ENCODE data around the gene EPS15. TPM values are rescaled to one million over a fixed set of nuclear protein-coding genes. Genes with fewer than 3 reads are reported as not detected.

EPS15 gene
- total RNA-seq, 4 donors from 2014 or later: 49.8 to 84.3 (median 62.5) TPM

DNA sequence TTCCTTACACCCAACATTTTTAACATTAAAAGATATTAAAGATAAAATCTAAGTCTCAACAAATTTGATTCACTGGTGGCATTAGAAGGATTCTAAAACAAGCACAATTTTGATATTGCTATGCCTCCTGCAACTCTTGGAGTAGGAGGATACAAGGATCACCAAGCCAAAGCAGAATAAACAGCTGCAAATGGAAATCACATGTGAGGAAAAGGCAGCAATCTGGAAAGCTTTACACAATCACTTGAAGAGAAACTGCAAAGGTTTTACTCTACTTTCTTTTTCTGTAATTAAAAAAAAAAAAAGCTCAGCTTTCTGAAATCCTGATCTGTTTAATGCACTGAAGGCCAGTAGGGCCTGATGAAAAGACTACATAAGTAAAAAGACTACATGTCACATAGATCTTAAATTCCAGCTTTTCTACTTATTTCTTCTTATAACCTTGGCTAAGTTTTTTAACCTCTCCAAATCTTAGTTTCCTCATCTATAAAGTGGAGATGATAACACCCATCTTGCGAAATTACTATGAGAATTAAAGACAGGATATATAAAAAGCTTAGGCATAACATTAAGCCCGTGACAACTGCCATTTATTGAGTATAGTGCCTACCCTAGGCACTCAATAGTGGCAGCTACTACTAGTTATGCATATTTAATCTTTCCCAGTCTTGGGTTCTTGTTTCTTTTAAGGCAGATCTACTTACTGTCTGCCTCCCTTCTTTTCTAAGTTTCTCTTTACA lies 73.5 kb downstream of the EPS15 start:
- H3K27me3 ChIP-seq: no peaks in the 10 kb centered on the region
- H3K27ac ChIP-seq (replicated peaks in 1 of 4): no peak overlapping the region
- H3K9me3 ChIP-seq: no peaks in the 10 kb centered on the region
- peaks cover 0 to 56% (median 22%) of the 10 kb centered on the region in 4 donors for H3K36me3 ChIP-seq
- intact Hi-C loops (cut with DNase I): no loop called here
- TF ChIP-seq EP300 (IDR thresholded peaks at IDR 0.05) (no peak), POLR2A (IDR thresholded peaks at IDR 0.05; ENCODE audit: low read depth) (no peak)
- H3K4me3 ChIP-seq: no peak overlapping the region
- DNase-seq (ENCODE audit: extremely low spot score): no peak
- peaks cover 0 to 9% (median 8%) of the 10 kb centered on the region in 4 donors for H3K4me1 ChIP-seq
- WGBS: 82% methylated on average over 2 of the region's 2 CpGs

DNA sequence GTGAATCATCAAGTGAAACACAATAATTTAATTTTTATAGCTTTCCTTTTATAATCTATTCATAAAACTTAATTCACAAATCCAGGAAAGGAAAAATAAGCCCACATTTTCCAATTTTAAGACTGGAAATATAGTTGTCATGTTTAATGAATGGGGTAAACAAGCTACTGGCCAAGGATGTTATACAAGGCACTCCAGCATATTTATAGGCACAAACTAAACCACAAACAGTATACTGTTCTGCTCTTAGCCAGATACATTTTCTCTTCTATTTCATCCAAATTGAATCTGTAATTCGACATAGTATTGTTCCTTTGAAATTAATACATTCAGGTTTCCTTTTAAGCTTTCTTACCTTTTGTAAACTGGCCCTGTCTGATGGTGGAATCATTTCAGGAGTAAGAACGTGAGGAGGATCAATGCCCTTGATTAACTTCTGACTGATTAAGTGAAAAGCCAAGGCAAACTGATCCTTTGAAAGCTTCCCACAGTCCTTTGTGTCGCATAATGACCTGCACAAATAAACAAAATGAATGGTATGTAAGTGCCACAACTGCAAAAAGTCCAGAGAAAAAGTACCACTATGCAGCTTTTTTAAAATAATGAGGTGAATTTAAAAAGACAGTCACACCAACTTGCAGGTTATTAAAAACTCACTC lies 74.4 kb downstream of the EPS15 start:
- WGBS: 70% methylated on average over 3 of the region's 3 CpGs
- DNase-seq (ENCODE audit: extremely low spot score): no peak
- no peaks in the 10 kb centered on the region for H3K27me3 ChIP-seq
- TF ChIP-seq POLR2A (IDR thresholded peaks at IDR 0.05; ENCODE audit: low read depth) (no peak), POLR2AphosphoS5 (IDR thresholded peaks at IDR 0.05) (no peak), EP300 (IDR thresholded peaks at IDR 0.05) (no peak)
- TF ChIP-seq, protein P1, sequence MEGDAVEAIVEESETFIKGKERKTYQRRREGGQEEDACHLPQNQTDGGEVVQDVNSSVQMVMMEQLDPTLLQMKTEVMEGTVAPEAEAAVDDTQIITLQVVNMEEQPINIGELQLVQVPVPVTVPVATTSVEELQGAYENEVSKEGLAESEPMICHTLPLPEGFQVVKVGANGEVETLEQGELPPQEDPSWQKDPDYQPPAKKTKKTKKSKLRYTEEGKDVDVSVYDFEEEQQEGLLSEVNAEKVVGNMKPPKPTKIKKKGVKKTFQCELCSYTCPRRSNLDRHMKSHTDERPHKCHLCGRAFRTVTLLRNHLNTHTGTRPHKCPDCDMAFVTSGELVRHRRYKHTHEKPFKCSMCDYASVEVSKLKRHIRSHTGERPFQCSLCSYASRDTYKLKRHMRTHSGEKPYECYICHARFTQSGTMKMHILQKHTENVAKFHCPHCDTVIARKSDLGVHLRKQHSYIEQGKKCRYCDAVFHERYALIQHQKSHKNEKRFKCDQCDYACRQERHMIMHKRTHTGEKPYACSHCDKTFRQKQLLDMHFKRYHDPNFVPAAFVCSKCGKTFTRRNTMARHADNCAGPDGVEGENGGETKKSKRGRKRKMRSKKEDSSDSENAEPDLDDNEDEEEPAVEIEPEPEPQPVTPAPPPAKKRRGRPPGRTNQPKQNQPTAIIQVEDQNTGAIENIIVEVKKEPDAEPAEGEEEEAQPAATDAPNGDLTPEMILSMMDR (IDR thresholded peaks at IDR 0.05): no peak
- H3K36me3 ChIP-seq: peaks cover 2 to 57% (median 23%) of the 10 kb centered on the region in 4 donors
- peaks cover 0 to 9% (median 8%) of the 10 kb centered on the region in 4 donors for H3K4me1 ChIP-seq
- no peak overlapping the region for H3K27ac ChIP-seq (replicated peaks in 1 of 4)
- H3K9me3 ChIP-seq: no peaks in the 10 kb centered on the region
- H3K4me3 ChIP-seq: no peak overlapping the region
- intact Hi-C loops (cut with DNase I): no loop called here

DNA sequence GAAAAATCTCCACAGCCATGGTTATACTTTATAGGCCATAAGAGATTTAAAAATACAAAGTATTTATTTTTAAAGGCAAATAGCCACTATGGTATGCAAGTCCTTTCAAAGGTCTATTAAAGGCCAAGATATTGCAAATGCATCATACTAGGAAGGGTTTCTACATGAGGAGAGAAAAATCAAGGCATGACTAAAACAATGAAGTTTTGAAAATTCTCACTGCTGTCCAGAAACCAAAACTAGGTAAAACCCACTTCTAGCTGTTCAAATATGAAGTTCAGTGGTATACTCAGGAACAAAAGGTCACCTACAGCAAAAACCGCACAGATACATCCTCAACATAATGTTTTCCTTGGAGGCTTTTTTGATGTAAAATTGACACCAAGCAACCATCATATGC lies 75.0 kb downstream of the EPS15 start:
- Histone ChIP-seq H3K4me3 (no peak overlapping the region), H3K9me3 (no peaks in the 10 kb centered on the region), H3K27me3 (no peaks in the 10 kb centered on the region), H3K4me1 (peaks cover 0 to 9% (median 8%) of the 10 kb centered on the region in 4 donors), H3K36me3 (peaks cover 4 to 59% (median 26%) of the 10 kb centered on the region in 4 donors), H3K27ac (replicated peaks in 1 of 4) (no peak overlapping the region)
- TF ChIP-seq POLR2AphosphoS5 (IDR thresholded peaks at IDR 0.05): no peak
- no peak for TF ChIP-seq EP300 (IDR thresholded peaks at IDR 0.05)
- TF ChIP-seq, protein P1 (IDR thresholded peaks at IDR 0.05): no peak
- no peak for TF ChIP-seq POLR2A (IDR thresholded peaks at IDR 0.05; ENCODE audit: low read depth)
- WGBS: 97% methylated on average over 1 of the region's 1 CpG
- intact Hi-C loops (cut with DNase I): no loop called here
- no peak for DNase-seq (ENCODE audit: extremely low spot score)

DNA sequence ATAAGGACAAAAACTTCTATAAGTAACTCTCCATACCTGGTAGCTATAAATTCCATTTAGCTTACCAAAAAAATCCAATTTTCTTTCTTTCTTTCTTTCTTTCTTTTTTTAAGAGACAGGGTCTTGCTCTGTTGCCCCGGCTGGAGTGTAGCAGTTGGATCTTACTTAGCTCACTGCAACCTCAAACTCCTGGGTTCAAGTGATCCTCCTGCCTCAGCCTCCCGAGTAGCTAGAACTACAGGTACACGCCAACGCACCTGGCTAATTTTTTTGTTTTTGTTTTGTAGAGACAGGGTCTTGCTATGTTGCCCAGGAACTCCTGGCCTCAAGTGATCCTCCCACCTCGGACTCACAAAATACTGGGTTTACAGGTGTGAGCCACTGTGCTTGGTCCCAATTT lies 75.5 kb downstream of the EPS15 start:
- TF ChIP-seq, protein P1 (IDR thresholded peaks at IDR 0.05): no peak
- TF ChIP-seq POLR2A (IDR thresholded peaks at IDR 0.05; ENCODE audit: low read depth) (no peak), EP300 (IDR thresholded peaks at IDR 0.05) (no peak), POLR2AphosphoS5 (IDR thresholded peaks at IDR 0.05) (no peak)
- Histone ChIP-seq H3K27me3 (no peaks in the 10 kb centered on the region), H3K9me3 (no peaks in the 10 kb centered on the region), H3K27ac (replicated peaks in 1 of 4) (no peak overlapping the region), H3K4me3 (no peak overlapping the region), H3K36me3 (peaks cover 4 to 64% (median 28%) of the 10 kb centered on the region in 4 donors), H3K4me1 (peaks cover 0 to 9% (median 8%) of the 10 kb centered on the region in 4 donors)
- 93% methylated on average over 5 of the region's 5 CpGs for WGBS
- no peak for DNase-seq (ENCODE audit: extremely low spot score)
- intact Hi-C loops (cut with DNase I): no loop called here

DNA sequence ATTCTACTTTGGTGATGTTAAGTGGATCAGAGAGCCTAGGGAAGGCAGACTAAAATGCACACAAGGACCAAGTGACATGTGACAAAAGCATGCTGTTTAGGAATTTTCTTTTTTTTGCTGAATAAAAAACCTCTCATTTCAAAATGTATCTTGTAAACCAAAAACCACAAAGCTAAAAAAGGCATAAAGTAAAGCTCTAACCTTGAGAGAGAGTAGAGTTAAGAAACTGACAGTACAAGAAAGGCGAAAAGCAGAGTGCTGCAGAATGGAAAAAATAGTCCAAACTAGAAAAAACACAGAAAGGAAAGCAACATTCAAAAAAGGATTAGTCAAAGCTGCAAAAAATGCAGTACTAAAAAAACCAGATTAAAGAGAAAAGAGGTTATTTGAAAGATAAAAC lies 76.5 kb downstream of the EPS15 start:
- Histone ChIP-seq H3K36me3 (peaks cover 4 to 61% (median 30%) of the 10 kb centered on the region in 4 donors), H3K27ac (replicated peaks in 1 of 4) (no peak overlapping the region), H3K9me3 (no peaks in the 10 kb centered on the region), H3K4me1 (peaks cover 0 to 9% (median 8%) of the 10 kb centered on the region in 4 donors), H3K27me3 (no peaks in the 10 kb centered on the region), H3K4me3 (no peak overlapping the region)
- intact Hi-C loops (cut with DNase I): no loop called here
- TF ChIP-seq POLR2AphosphoS5 (IDR thresholded peaks at IDR 0.05): no peak
- TF ChIP-seq, protein P1 (IDR thresholded peaks at IDR 0.05): no peak
- TF ChIP-seq EP300 (IDR thresholded peaks at IDR 0.05): no peak
- no peak for TF ChIP-seq POLR2A (IDR thresholded peaks at IDR 0.05; ENCODE audit: low read depth)
- DNase-seq (ENCODE audit: extremely low spot score): no peak
- 74% methylated on average over 1 of the region's 1 CpG for WGBS
